Activated CD8-positive, alpha-beta memory T cell treated with anti-CD3 and anti-CD28 coated beads, Interleukin-2, amount 50 U/mL, for 24 hours (primary cell): ENCODE results near the gene ZNF543.
A peak's percentile ranks its signal among the peaks of the same experiment; 100 is the strongest.
"Not testable (repeated sequence)": the region's sequence is repeated elsewhere in the genome, so short reads cannot be mapped to it uniquely, and the experiment has no call there.

Experiments used
- DNase-seq: peaks from one replicate; pipeline ENCODE4 v3.0.0-alpha.2; 2020; ENCODE audit errors: extremely low read depth

ZNF543 gene

DNA sequence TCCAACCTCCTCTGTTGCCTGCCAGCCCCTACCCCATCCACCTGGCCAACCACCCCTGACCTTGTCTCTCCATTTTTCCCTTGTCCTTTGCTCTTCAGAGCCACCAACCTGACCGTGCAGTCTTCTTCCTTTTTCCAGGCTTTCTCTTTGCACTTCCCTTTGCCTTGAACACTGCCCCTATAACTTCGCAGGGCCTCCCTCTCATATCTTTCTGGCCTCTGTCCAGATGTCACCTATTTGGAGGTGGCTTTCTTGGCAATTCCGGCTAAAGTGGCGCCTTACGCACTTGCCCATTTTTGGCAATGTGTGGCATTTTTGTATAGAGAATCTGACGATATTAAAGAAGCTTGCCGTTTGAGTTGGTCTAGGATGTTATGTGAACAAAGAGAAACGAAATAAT lies 844 bp downstream of the ZNF543 start:
- DNase-seq = no peak

DNA sequence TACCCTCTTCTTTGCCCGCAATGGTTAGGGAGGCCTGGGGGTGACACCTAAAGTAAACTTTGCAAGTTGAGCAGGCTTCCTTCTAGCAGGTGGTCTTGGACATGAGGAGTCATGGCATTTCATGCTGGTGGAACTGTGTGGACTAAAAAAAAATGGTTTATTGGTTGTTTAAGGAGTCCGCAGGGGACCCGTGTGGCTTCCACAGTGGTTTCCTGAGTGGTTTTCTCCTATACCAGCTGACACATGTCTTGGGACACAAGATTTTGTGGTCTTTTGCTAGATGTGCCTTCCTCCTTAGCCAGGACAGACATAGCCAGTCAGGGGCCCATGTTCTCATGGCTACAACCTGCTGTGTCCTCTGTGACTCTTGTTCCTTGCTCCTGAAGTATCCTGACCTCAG lies 1.5 kb downstream of the ZNF543 start:
- no peak for DNase-seq

DNA sequence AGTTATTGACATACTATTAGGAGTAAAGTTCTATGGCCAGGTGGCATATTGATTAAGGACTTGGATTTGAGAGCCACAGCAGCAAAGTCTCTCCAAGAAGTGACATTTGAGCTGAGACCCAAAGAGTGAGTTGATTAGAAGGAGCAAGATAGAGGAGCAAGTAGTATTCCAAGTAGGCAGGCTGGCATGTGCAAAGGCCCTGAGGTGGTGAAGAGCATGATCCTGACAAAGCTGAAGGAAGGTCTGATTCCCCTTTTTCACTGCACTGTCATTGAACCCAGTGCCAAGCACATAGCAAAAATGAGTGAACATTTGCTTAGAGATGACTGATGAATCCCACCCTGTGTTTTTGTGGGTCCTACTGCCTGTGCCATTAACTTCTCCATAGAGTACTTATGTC lies 4.7 kb downstream of the ZNF543 start:
- DNase-seq = no peak

DNA sequence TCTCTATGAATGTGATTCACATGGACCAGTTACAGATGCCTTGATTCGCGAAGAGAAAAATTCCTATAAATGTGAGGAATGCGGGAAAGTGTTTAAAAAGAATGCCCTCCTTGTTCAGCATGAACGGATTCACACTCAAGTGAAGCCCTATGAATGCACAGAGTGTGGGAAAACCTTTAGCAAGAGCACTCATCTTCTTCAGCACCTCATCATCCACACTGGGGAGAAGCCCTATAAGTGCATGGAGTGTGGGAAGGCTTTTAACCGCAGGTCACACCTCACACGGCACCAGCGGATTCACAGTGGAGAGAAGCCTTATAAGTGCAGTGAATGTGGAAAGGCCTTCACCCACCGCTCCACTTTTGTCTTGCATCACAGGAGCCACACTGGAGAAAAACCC lies 7.7 kb downstream of the ZNF543 start:
- no peak for DNase-seq

DNA sequence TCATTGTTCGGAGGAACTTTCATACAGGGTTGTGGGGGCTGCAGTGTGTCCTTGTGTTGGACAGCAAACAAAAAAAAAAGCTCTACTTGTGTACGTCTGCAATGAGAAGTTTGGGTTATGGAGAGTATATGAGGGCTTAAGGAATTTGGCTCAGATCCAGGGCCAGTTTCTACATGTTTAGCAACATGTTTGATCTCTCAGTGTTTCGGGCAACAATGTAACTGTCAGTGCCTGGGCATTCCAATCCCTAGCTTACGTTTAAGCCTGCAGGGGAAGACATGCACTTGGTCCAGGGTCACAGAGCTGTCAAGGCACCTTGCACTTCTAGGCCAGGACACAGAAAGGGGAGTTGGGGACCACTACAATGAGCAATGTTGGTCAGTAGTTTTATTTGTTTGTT lies 13.9 kb downstream of the ZNF543 start:
- no peak for DNase-seq

DNA sequence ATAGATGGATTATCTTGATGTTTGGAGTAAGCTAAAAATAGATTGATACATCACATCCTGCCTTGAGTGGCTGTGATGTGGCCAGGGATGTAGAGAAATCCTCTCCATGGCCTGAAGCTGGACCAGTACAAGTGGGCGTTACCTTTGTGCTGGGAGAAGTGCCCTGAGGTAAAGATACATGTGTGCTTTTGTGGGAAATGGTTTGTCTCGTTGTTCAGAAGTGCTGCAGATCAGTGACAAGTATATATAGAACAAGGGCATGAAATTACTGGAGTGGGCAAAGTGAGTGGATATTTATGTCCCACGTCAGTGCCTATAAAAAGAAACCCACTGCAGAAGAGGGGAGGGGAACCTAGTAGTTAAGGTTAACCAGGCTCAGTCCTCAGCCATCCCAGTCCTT lies 18.6 kb downstream of the ZNF543 start:
- no peak for DNase-seq

- DNase-seq = no peak
Observed at GRCh38 chr19:57342582-57342981, 22.3 kb downstream of the ZNF543 start.

- DNase-seq = no peak
Observed at GRCh38 chr19:57348136-57348535, 27.9 kb downstream of the ZNF543 start.

GRCh38 chr19:57350877-57351805 lies 30.9 kb downstream of the ZNF543 start, which contains the start of gene ZNF304:
Gene ZNF304, plus strand, starts transcription at chr19:57351271. Its CDS starts 394 bp downstream, at chr19:57351665.
- peak; percentile 65 for DNase-seq

GRCh38 chr19:57351867-57352266 lies 31.6 kb downstream of the ZNF543 start:
- no peak for DNase-seq

GRCh38 chr19:57355916-57356315 lies 35.6 kb downstream of the ZNF543 start:
- no peak for DNase-seq

GRCh38 chr19:57357406-57357805 lies 37.1 kb downstream of the ZNF543 start:
- no peak for DNase-seq

DNA sequence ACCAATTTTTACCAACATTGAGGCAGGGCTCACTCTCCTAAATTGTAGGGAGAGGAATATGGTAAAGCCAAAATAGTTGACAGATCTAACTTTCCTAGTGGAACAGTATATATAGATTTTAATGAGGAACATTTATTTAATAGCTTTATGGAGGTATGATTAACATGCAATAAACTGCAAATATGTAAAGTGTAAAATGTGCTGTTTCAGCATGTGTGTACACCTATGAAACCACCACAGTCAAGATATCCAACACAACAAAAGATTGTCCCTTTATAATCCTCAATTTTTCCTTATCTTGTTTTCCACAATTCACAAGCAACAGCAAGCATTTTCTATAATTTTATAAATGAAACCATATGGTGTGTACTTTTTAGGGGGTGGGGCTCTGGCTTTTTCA lies 39.0 kb downstream of the ZNF543 start:
- no peak for DNase-seq

DNA sequence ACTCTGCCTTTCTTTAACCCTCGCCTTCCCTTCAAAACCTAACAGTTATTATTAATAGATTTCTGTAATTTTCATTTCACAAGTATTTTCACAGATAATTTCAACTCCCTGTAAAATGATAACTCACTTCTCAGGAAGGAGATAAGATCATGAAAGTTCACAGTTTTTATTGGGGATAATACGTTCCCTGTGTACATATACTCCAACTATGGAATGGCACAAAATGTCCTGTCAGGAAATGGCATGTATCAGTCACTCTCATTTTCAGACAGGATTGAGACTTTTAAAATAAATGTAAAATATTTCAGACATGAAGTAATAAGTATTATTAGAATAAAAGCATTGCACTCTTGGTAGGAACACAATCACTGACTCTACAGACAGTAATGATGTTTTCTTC lies 42.1 kb downstream of the ZNF543 start:
- no peak for DNase-seq

GRCh38 chr19:57362997-57363687 lies 42.9 kb downstream of the ZNF543 start, which contains the start of the genes TRAPPC2B and ZNF547:
Gene TRAPPC2B, plus strand, starts transcription at chr19:57363551. Its CDS starts 1,283 bp downstream, at chr19:57364834.
Gene ZNF547, plus strand, starts transcription at chr19:57363551. Its CDS starts 5,005 bp downstream, at chr19:57368556.
- DNase-seq = peak; percentile 94

DNA sequence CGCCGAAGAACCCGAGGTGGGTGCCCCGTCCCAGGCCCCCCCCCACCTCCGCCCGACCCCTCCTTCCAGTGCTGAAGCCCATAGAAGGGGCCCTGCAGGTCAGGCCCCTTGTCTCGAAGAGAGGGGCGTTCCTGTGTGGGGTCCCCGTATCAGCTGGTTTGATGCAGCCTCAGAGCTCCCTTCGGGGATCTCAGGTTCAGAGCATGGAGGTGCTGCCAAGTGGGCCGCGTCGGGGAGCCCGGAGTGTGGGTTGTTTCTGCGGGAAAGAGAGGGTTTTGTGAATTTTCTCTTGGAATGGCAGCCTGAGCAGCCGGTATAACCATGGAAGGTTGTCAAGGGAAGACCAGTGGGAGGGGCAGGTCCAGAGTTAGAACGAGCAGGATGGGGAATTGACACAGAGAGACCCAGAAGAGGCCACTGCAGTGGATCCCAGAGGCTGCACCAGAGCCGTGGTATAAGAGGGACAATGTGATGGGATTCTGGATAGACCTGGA lies 43.5 kb downstream of the ZNF543 start:
- DNase-seq = no peak

- no peak for DNase-seq
Observed at GRCh38 chr19:57366776-57367175, 46.5 kb downstream of the ZNF543 start.

DNA sequence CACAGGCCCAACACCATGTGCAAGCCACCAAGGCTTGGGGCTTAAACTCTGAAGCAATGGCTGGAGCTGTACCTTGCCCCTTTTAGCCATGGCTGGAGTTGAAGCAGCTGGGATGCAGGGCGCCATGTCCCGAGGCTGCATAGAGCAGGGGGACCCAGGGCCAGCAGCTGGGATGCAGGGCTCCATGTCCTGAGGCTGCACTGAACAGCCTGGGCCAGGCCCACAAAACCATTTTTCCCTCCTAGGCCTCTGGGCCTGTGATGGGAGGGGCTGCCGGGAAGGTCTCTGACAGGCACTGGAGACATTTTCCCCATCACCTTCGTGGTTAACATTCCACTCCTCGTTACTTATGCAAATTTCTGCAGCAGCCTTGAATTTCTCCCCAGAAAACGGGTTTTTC lies 53.9 kb downstream of the ZNF543 start:
- DNase-seq = no peak

GRCh38 chr19:57374647-57375046 lies 54.4 kb downstream of the ZNF543 start:
- not testable (repeated sequence) for DNase-seq

DNA sequence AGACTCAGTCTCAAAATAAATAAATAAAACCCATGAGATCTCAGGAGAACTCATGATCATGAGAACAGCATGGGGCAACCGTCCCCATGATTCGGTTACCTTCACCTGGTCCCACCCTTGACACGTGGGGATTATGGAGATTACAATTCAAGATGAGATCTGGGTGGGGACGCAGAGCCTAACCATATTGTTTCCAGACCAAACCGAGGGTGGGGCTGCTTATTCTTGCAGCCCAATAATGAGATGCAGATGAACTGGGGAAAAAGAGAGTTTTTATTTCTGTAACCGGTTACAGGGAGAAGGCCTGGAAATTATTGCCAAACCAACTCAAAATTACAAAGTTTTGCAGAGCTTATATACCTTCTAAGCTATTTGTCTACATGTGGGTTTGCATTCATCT lies 55.9 kb downstream of the ZNF543 start:
- DNase-seq = no peak

GRCh38 chr19:57377498-57378146 lies 57.4 kb downstream of the ZNF543 start:
- no peak for DNase-seq
